Tibial artery (tissue), 4 donors: Measurements from ENCODE around the gene TRAPPC14.

Experiments used
- DNase-seq, 2 donors: peaks; one replicate each; pipeline ENCODE4 v3.0.0-alpha.2; 2019
- H3K27ac ChIP-seq, 2 donors: fragments of 200-600 bp; sonication (generic) in 1 of 2; 1 replicate in 1 of 2; 2 replicates in 1 of 2; pipeline ENCODE4 v1.5.1; 2018 to 2019; ENCODE audit warnings: mild to moderate bottlenecking in 1 of 2
- H3K27me3 ChIP-seq, 2 donors: fragments of 200-600 bp; sonication (generic) in 1 of 2; one replicate each; pipeline versions ENCODE4 v1.5.1 to v1.6.0; 2016 to 2019
- H3K36me3 ChIP-seq, 3 donors: fragments of 200-600 bp; sonication (generic) in 2 of 3; one replicate each; pipeline ENCODE4 v1.5.1; 2016 to 2019; ENCODE audit warnings: mild to moderate bottlenecking in 2 of 3
- H3K4me1 ChIP-seq, 4 donors: fragments of 200-600 bp; sonication (generic) in 2 of 4; 1 replicate in 3 of 4; 2 replicates in 1 of 4; pipeline ENCODE4 v1.5.1; 2016 to 2019
- H3K4me3 ChIP-seq, 2 donors: fragments of 200-600 bp; sonication (generic) in 1 of 2; 1 replicate in 1 of 2; 2 replicates in 1 of 2; pipeline ENCODE4 v1.5.1; 2018 to 2019; ENCODE audit warnings: mild to moderate bottlenecking in 2 of 2
- H3K9me3 ChIP-seq, 3 donors: fragments of 200-600 bp; sonication (generic) in 1 of 3; one replicate each; pipeline ENCODE4 v1.5.1; 2016 to 2019
- CTCF ChIP-seq, 2 experiments: fragments of 200-600 bp in 1 of 2; fragments of 450-650 bp in 1 of 2; IDR thresholded peaks; one replicate each; pipeline ENCODE4 v1.5.1; 2017 to 2019; ENCODE audit warnings: antibody characterized with exemption in 2 of 2, mild to moderate bottlenecking in 1 of 2, moderate library complexity in 1 of 2
- intact Hi-C: fragments of 100-400 bp; cut with DNase I; formaldehyde crosslinking; loops from one replicate; pipeline ENCODE4 v1.15.0; 2023; ENCODE audit warnings: low total_unique reads

TRAPPC14 gene

GRCh38 chr7:100128637-100128963 lies 29.9 kb downstream of the TRAPPC14 start:
- intact Hi-C loops = no loop called here
- peak overlapping the region in 1 of 2 donors; percentile 88 for H3K4me3 ChIP-seq
- peaks cover 0 to 11% (median 2%) of the 10 kb centered on the region in 3 donors for H3K36me3 ChIP-seq
- TF ChIP-seq CTCF (IDR thresholded peaks at IDR 0.05) = no peak
- no peak for DNase-seq
- H3K4me1 ChIP-seq = peaks cover 0 to 31% (median 15%) of the 10 kb centered on the region in 4 donors
- no peaks in the 10 kb centered on the region for H3K27me3 ChIP-seq
- H3K9me3 ChIP-seq = no peaks in the 10 kb centered on the region
- peak overlapping the region in 1 of 2 donors; percentile 87 for H3K27ac ChIP-seq

- no peak for DNase-seq
- peaks cover 0 to 31% (median 15%) of the 10 kb centered on the region in 4 donors for H3K4me1 ChIP-seq
- H3K36me3 ChIP-seq = peaks cover 0 to 16% (median 4%) of the 10 kb centered on the region in 3 donors
- peak overlapping the region; percentile 68 to 88 for H3K4me3 ChIP-seq
- no peaks in the 10 kb centered on the region for H3K9me3 ChIP-seq
- TF ChIP-seq CTCF (IDR thresholded peaks at IDR 0.05) = no peak
- no peaks in the 10 kb centered on the region for H3K27me3 ChIP-seq
- H3K27ac ChIP-seq = peak overlapping the region; percentile 82 to 87
- intact Hi-C loops = loop anchor here (2.0 kb wide), 1 partner anchor 27 kb away; the partner anchor contains the start of genes AP4M1 and MCM7
Observed at GRCh38 chr7:100127866-100128636, 30.5 kb downstream of the TRAPPC14 start.

GRCh38 chr7:100126931-100127865 lies 31.3 kb downstream of the TRAPPC14 start, which contains the start of gene MBLAC1:
Gene MBLAC1, plus strand, starts transcription at chr7:100126967. Its CDS starts 429 bp downstream, at chr7:100127396.
- DNase-seq = peak; percentile 86 to 93
- peak within 1 kb of the TSS; percentile 82 to 87 for H3K27ac ChIP-seq
- no peaks in the 10 kb centered on the region for H3K27me3 ChIP-seq
- H3K4me1 ChIP-seq = peaks cover 0 to 34% (median 15%) of the 10 kb centered on the region in 4 donors
- H3K4me3 ChIP-seq = peak within 1 kb of the TSS; percentile 68 to 88
- intact Hi-C loops = loop anchor here (2.0 kb wide), 1 partner anchor 26 kb away; the partner anchor contains the start of genes AP4M1 and MCM7
- peak in 1 of 2 experiments; percentile 2 for TF ChIP-seq CTCF (IDR thresholded peaks at IDR 0.05)
- no peaks in the 10 kb centered on the region for H3K9me3 ChIP-seq
- peaks cover 0 to 25% (median 4%) of the 10 kb centered on the region in 3 donors for H3K36me3 ChIP-seq

- intact Hi-C loops = loop anchor here (2.0 kb wide), 1 partner anchor 26 kb away; the partner anchor contains the start of genes AP4M1 and MCM7
- H3K4me3 ChIP-seq = peak overlapping the region; percentile 68 to 88
Observed at GRCh38 chr7:100126239-100126930, 32.1 kb downstream of the TRAPPC14 start.

More at GRCh38 chr7:100126239-100126930, 32.1 kb downstream of the TRAPPC14 start:
- H3K36me3 ChIP-seq = peaks cover 0 to 27% (median 4%) of the 10 kb centered on the region in 3 donors
- peak overlapping the region; percentile 82 to 87 for H3K27ac ChIP-seq
- no peaks in the 10 kb centered on the region for H3K27me3 ChIP-seq
- H3K9me3 ChIP-seq = no peaks in the 10 kb centered on the region
- peak in 1 of 2 experiments; percentile 16 for TF ChIP-seq CTCF (IDR thresholded peaks at IDR 0.05)
- no peak for DNase-seq
- H3K4me1 ChIP-seq = peaks cover 0 to 35% (median 14%) of the 10 kb centered on the region in 4 donors
